ENCODE data around the gene SRR. TPM values are rescaled to one million over a fixed set of nuclear protein-coding genes. Genes with fewer than 3 reads are reported as not detected.
A peak's percentile ranks its signal among the peaks of the same experiment; 100 is the strongest.
"Not testable (repeated sequence)": the region's sequence is repeated elsewhere in the genome, so short reads cannot be mapped to it uniquely, and the experiment has no call there.

SRR gene
- total RNA-seq (10 to 100 TPM in 4 of 7 donors, 1 to 10 TPM in 3; 5.2 to 18.5 (median 10.5) TPM), polyA plus RNA-seq (10 to 100 TPM in 1 of 2 donors, 1 to 10 TPM in 1; 4.2 to 18.7 TPM)
- long read RNA-seq, donor 1, transcript SRR-201 (8 exons, 2,728 nt), result major isoform, 53 of 66 reads
- long read RNA-seq, donor 1, partial matches to known transcripts, result 2 of 66 reads
- long read RNA-seq, donor 1, other reads (novel, unspliced or antisense), result 11 of 66 reads
- long read RNA-seq, donor 2, transcript SRR-201 (8 exons, 2,728 nt), result major isoform, 6 of 6 reads
- long read RNA-seq, donor 2, partial matches to known transcripts, result 0 of 6 reads
- long read RNA-seq, donor 2, other reads (novel, unspliced or antisense), result 0 of 6 reads
- long read RNA-seq, donor 3, transcript SRR-201 (8 exons, 2,728 nt), result major isoform, 14 of 16 reads
- long read RNA-seq, donor 3, partial matches to known transcripts, result 0 of 16 reads
- long read RNA-seq, donor 3, other reads (novel, unspliced or antisense), result 2 of 16 reads

GRCh38 chr17:2303204-2304188, at the start of gene SRR, which contains the start of gene SMG6:
Gene SRR (plus strand): TSS chr17:2303950. CDS start chr17:2315561, 11,611 bp downstream.
Gene SMG6 (minus strand): TSS chr17:2303785. CDS start chr17:2303720, 65 bp downstream.
- intact Hi-C loops (cut with DNase I), result no loop called here
- peak; percentile 91 to 95 (median 93) for DNase-seq
- Histone ChIP-seq H3K27ac (peak within 1 kb of the TSS; percentile 70 to 80), H3K9me3 (no peaks in the 10 kb centered on the region), H3K4me3 (peak within 1 kb of the TSS; percentile 79), H3K36me3 (no peaks in the 10 kb centered on the region), H3K4me1 (ENCODE audit: insufficient read depth) (peaks cover 7% of the 10 kb centered on the region), H3K27me3 (no peaks in the 10 kb centered on the region)
- peak; percentile 49 for TF ChIP-seq POLR2A (IDR thresholded peaks at IDR 0.05)
- TF ChIP-seq CTCF (IDR thresholded peaks at IDR 0.05), result no peak
- TF ChIP-seq EP300 (IDR thresholded peaks at IDR 0.05), result no peak
- WGBS, 3 donors, result 0% methylated on average over 39 to 107 of the region's 108 CpGs

- intact Hi-C loops (cut with DNase I); H3K27ac ChIP-seq; H3K27me3 ChIP-seq; H3K36me3 ChIP-seq; DNase-seq; H3K4me1 ChIP-seq (ENCODE audit: insufficient read depth); H3K9me3 ChIP-seq; H3K4me3 ChIP-seq: not testable (repeated sequence)
- WGBS, 3 donors, result 93 to 96% (median 96%) methylated on average over 8 of the region's 8 CpGs
These were observed 44.9 kb upstream of the SRR start for GRCh38 chr17:2258830-2259229.

GRCh38 chr17:2259769-2260536, 43.8 kb upstream of the SRR start:
- Histone ChIP-seq H3K36me3 (no peaks in the 10 kb centered on the region), H3K27me3 (no peaks in the 10 kb centered on the region), H3K27ac (no peak overlapping the region), H3K4me1 (ENCODE audit: insufficient read depth) (peaks cover 9% of the 10 kb centered on the region), H3K9me3 (no peaks in the 10 kb centered on the region), H3K4me3 (no peak overlapping the region)
- TF ChIP-seq EP300 (IDR thresholded peaks at IDR 0.05), result no peak
- TF ChIP-seq POLR2A (IDR thresholded peaks at IDR 0.05), result no peak
- no peak for TF ChIP-seq CTCF (IDR thresholded peaks at IDR 0.05)
- WGBS, 3 donors, result 83 to 92% (median 90%) methylated on average over 8 of the region's 8 CpGs
- intact Hi-C loops (cut with DNase I), result no loop called here
- DNase-seq, result no peak

GRCh38 chr17:2262135-2262587, 41.6 kb upstream of the SRR start:
- TF ChIP-seq POLR2A (IDR thresholded peaks at IDR 0.05) (no peak), EP300 (IDR thresholded peaks at IDR 0.05) (no peak), CTCF (IDR thresholded peaks at IDR 0.05) (no peak)
- 62 to 78% (median 74%) methylated on average over 2 of the region's 2 CpGs for WGBS, 3 donors
- Histone ChIP-seq H3K27ac (no peak overlapping the region), H3K4me3 (no peak overlapping the region), H3K4me1 (ENCODE audit: insufficient read depth) (peaks cover 9% of the 10 kb centered on the region), H3K9me3 (no peaks in the 10 kb centered on the region), H3K36me3 (no peaks in the 10 kb centered on the region), H3K27me3 (no peaks in the 10 kb centered on the region)
- DNase-seq, result no peak
- intact Hi-C loops (cut with DNase I), result no loop called here

All from ovary (tissue), 10 donors.